Loucy (cell line): ENCODE results near the gene TMEM156.

Experiments
- H2AFZ ChIP-seq: fragments of 200-600 bp; sonication (generic); 2 replicates; pipeline ENCODE4 v1.6.0; 2016; ENCODE audit warnings: antibody characterized with exemption, mild to moderate bottlenecking, low read length, moderate library complexity
- H3F3A ChIP-seq: fragments of 200-600 bp; 2 replicates; pipeline ENCODE4 v1.6.0; 2016; ENCODE audit warnings: antibody characterized with exemption, low read depth, mild to moderate bottlenecking
- H3K27me3 ChIP-seq: fragments of 200-600 bp; sonication (generic); 2 replicates; pipeline ENCODE4 v1.6.1; 2014; ENCODE audit warnings: low read length, mild to moderate bottlenecking; ENCODE audit not compliant: insufficient read depth, poor library complexity, severe bottlenecking
- H3K36me3 ChIP-seq: fragments of 200-600 bp; sonication (generic); 2 replicates; pipeline ENCODE4 v1.6.1; 2016; ENCODE audit warnings: low read length; ENCODE audit not compliant: insufficient read depth
- H3K4me1 ChIP-seq: fragments of 200-600 bp; sonication (generic); 2 replicates; pipeline ENCODE4 v1.5.1; 2014; ENCODE audit warnings: low read length, mild to moderate bottlenecking; ENCODE audit not compliant: insufficient read depth, poor library complexity, severe bottlenecking
- H3K4me2 ChIP-seq: fragments of 200-600 bp; sonication (generic); 2 replicates; pipeline ENCODE4 v1.6.0; 2014; ENCODE audit warnings: antibody characterized with exemption, low read length, low read depth, mild to moderate bottlenecking; ENCODE audit not compliant: poor library complexity, severe bottlenecking
- H3K4me3 ChIP-seq: fragments of 200-600 bp; sonication (generic); 2 replicates; pipeline ENCODE4 v1.5.1; 2014; ENCODE audit warnings: low read length, mild to moderate bottlenecking, mixed read lengths; ENCODE audit not compliant: poor library complexity, severe bottlenecking
- H3K79me2 ChIP-seq: fragments of 200-600 bp; sonication (generic); 2 replicates; pipeline ENCODE4 v1.6.1; 2014; ENCODE audit warnings: low read length; ENCODE audit not compliant: insufficient read depth
- H3K9ac ChIP-seq: fragments of 200-600 bp; sonication (generic); 2 replicates; pipeline ENCODE4 v1.6.0; 2014; ENCODE audit warnings: mild to moderate bottlenecking, low read depth, low read length, moderate library complexity; ENCODE audit not compliant: poor library complexity, severe bottlenecking
- H3K9me2 ChIP-seq: fragments of 200-600 bp; sonication (generic); replicated peaks from 2 replicates; pipeline ENCODE4 v1.6.1; 2016; ENCODE audit warnings: low read depth, low read length, mixed read lengths
- H3K9me3 ChIP-seq: fragments of 200-600 bp; sonication (generic); 2 replicates; pipeline ENCODE4 v1.6.1; 2014; ENCODE audit warnings: mild to moderate bottlenecking, antibody characterized with exemption, low read length, low read depth; ENCODE audit not compliant: insufficient read depth
- H4K20me1 ChIP-seq: fragments of 200-600 bp; sonication (generic); 2 replicates; pipeline ENCODE4 v1.6.0; 2014; ENCODE audit warnings: antibody characterized with exemption, low read length, mild to moderate bottlenecking; ENCODE audit not compliant: insufficient read depth, poor library complexity, severe bottlenecking
- CTCF ChIP-seq: fragments of 200-600 bp; sonication (generic); conservative IDR thresholded peaks from 2 replicates; pipeline ENCODE4 v1.5.1; 2014; ENCODE audit warnings: mild to moderate bottlenecking, antibody characterized with exemption, low read length
- EZH2phosphoT487 ChIP-seq: fragments of 200-600 bp; IDR thresholded peaks from 2 replicates; pipeline ENCODE4 v1.6.1; 2018; ENCODE audit warnings: antibody characterized with exemption, mild to moderate bottlenecking, moderate library complexity, borderline replicate concordance

Gene TMEM156

GRCh38 chr4:38954727-38955126, 77.5 kb downstream of the TMEM156 start:
- Histone ChIP-seq H3K79me2 (no peaks in the 10 kb centered on the region), H2AFZ (no peak overlapping the region), H3K36me3 (no peaks in the 10 kb centered on the region), H3K9me3 (no peaks in the 10 kb centered on the region), H3K4me1 (peaks cover 23% of the 10 kb centered on the region), H3F3A (0 out of 2 replicates have a peak, but pooled peaks cover 4% of the 10 kb centered on the region), H4K20me1 (no peaks in the 10 kb centered on the region), H3K9ac (no peak overlapping the region), H3K4me2 (no peak overlapping the region), H3K27me3 (no peaks in the 10 kb centered on the region), H3K9me2 (no peaks in the 10 kb centered on the region), H3K4me3 (no peak overlapping the region)
- TF ChIP-seq EZH2phosphoT487 = no peak
- TF ChIP-seq CTCF = no peak

GRCh38 chr4:38952017-38952416, 80.2 kb downstream of the TMEM156 start:
- Histone ChIP-seq H3K4me3 (no peak overlapping the region), H3K9me2 (no peaks in the 10 kb centered on the region), H3K9ac (no peak overlapping the region), H3K4me1 (peaks cover 17% of the 10 kb centered on the region), H2AFZ (no peak overlapping the region; the same call in 1 of the 2 replicates), H3K4me2 (no peak overlapping the region), H3K9me3 (no peaks in the 10 kb centered on the region), H3F3A (no peaks in the 10 kb centered on the region), H3K36me3 (no peaks in the 10 kb centered on the region), H3K79me2 (no peaks in the 10 kb centered on the region), H4K20me1 (no peaks in the 10 kb centered on the region), H3K27me3 (no peaks in the 10 kb centered on the region)
- TF ChIP-seq CTCF = no peak
- no peak for TF ChIP-seq EZH2phosphoT487

GRCh38 chr4:38951598-38951997, 80.6 kb downstream of the TMEM156 start:
- Histone ChIP-seq H3F3A (no peaks in the 10 kb centered on the region), H3K9me2 (no peaks in the 10 kb centered on the region), H2AFZ (no peak overlapping the region; the same call in 1 of the 2 replicates), H3K27me3 (no peaks in the 10 kb centered on the region), H3K9ac (no peak overlapping the region), H3K4me1 (peaks cover 17% of the 10 kb centered on the region), H3K4me3 (no peak overlapping the region), H3K9me3 (no peaks in the 10 kb centered on the region), H3K79me2 (no peaks in the 10 kb centered on the region), H3K4me2 (no peak overlapping the region), H3K36me3 (no peaks in the 10 kb centered on the region), H4K20me1 (no peaks in the 10 kb centered on the region)
- TF ChIP-seq CTCF (no peak), EZH2phosphoT487 (no peak)
